GM12878 (cell line): Measurements from ENCODE around the gene TSPAN2. TPM values are rescaled to one million over a fixed set of nuclear protein-coding genes. Genes with fewer than 3 reads are reported as not detected.

Experiments used
- ATAC-seq: fragments of 200-7000 bp; cut with Tn5 transposase; 3 replicates; pipeline ENCODE4 v1.9.1; 2020; ENCODE audit warnings: mild to moderate bottlenecking, moderate library complexity
- BruUV-seq: library from RNA; stranded (reverse); fragments of 400-500 nt; replicated peaks from 2 replicates; lab custom pipeline; 2021; lab: Mats Ljungman, UMichigan
- CTCF ChIA-PET: fragments of 300-600 bp; sonication (Branson Sonifier 250); formaldehyde crosslinking; extraction: SDS; loops from one replicate; lab custom pipeline; 2021; ENCODE audit warnings: inconsistent platforms; lab: Yijun Ruan, JAX
- POLR2A ChIA-PET: fragments of 350-600 bp; formaldehyde crosslinking; extraction: SDS; loops from one replicate; lab custom pipeline; 2021; ENCODE audit warnings: inconsistent platforms; lab: Charles Lee
- RAD21 ChIA-PET: fragments of 300-600 bp; sonication (Branson Sonifier 250); formaldehyde crosslinking; loops from one replicate; lab custom pipeline; 2023; ENCODE audit warnings: antibody characterized with exemption; ENCODE audit not compliant: unreplicated experiment; lab: Charles Lee
- SMC1A ChIA-PET: fragments of 300-600 bp; sonication (Branson Sonifier 250); formaldehyde crosslinking; loops from one replicate; lab custom pipeline; 2023; ENCODE audit not compliant: unreplicated experiment, uncharacterized antibody; lab: Charles Lee
- DNase-seq: peaks from one replicate; pipeline ENCODE4 v3.0.0-alpha.2; 2011; ENCODE audit warnings: low read depth, low spot score
- FAIRE-seq: peaks from 3 replicates; lab custom pipeline; 2011; peaks lifted over from hg19 to GRCh38; lab: Jason Lieb, UNC
- H2AFZ ChIP-seq: 2 replicates; pipeline ENCODE4 v1.6.0; 2011; ENCODE audit warnings: low read depth, low read length, control low read depth; ENCODE audit not compliant: control insufficient read depth
- H3K27ac ChIP-seq: 2 replicates; pipeline ENCODE4 v1.5.1; 2011; ENCODE audit warnings: control low read depth; ENCODE audit not compliant: control insufficient read depth, insufficient read depth
- H3K27me3 ChIP-seq, 2 experiments: replicated peaks in 1 of 2; 2 replicates each; pipeline versions ENCODE4 v1.6.0 to v1.6.1; 2011; ENCODE audit warnings: low read length in 1 of 2; ENCODE audit not compliant: control insufficient read depth in 2 of 2, insufficient read depth in 2 of 2
- H3K36me3 ChIP-seq, 2 experiments: 2 replicates each; pipeline ENCODE4 v1.5.1; 2011; ENCODE audit warnings: low read length in 1 of 2; ENCODE audit not compliant: control insufficient read depth in 2 of 2, insufficient read depth in 2 of 2
- H3K4me1 ChIP-seq: 2 replicates; pipeline ENCODE4 v1.6.1; 2011; ENCODE audit warnings: mild to moderate bottlenecking, low read length, moderate library complexity, mixed read lengths; ENCODE audit not compliant: control insufficient read depth, insufficient read depth
- H3K4me2 ChIP-seq: 2 replicates; pipeline ENCODE4 v1.6.0; 2011; ENCODE audit warnings: control low read depth; ENCODE audit not compliant: control insufficient read depth, insufficient read depth
- H3K4me3 ChIP-seq: fragments of 200-600 bp; sonication (generic); 2 replicates; pipeline ENCODE4 v1.5.1; 2016
- H3K79me2 ChIP-seq: 2 replicates; pipeline ENCODE4 v1.6.0; 2011; ENCODE audit warnings: low read length; ENCODE audit not compliant: control insufficient read depth, insufficient read depth
- H3K9ac ChIP-seq: 2 replicates; pipeline ENCODE4 v1.8.0; 2011; ENCODE audit warnings: low read length, control low read depth, mixed read lengths; ENCODE audit not compliant: control insufficient read depth, insufficient read depth
- H3K9me3 ChIP-seq: replicated peaks from 3 replicates; pipeline ENCODE4 v1.5.1; 2011; ENCODE audit warnings: mild to moderate bottlenecking, low read length; ENCODE audit not compliant: control insufficient read depth, insufficient read depth
- H4K20me1 ChIP-seq: 2 replicates; pipeline ENCODE4 v1.6.0; 2011; ENCODE audit not compliant: control insufficient read depth, insufficient read depth
- ATF7 ChIP-seq: fragments of 450-650 bp; IDR thresholded peaks from 2 replicates; pipeline ENCODE4 v1.6.1; 2016; ENCODE audit warnings: low read depth, mild to moderate bottlenecking
- BCL11A ChIP-seq: IDR thresholded peaks from 2 replicates; pipeline ENCODE4 v1.6.1; 2011; ENCODE audit warnings: low read depth, low read length
- BCL3 ChIP-seq: IDR thresholded peaks from 2 replicates; pipeline ENCODE4 v1.6.1; 2011; ENCODE audit warnings: borderline replicate concordance, low read depth, mild to moderate bottlenecking, moderate library complexity, low read length; ENCODE audit not compliant: insufficient read depth, poor library complexity, severe bottlenecking
- CEBPZ ChIP-seq: fragments of 150-350 bp; IDR thresholded peaks from 2 replicates; pipeline ENCODE4 v1.6.1; 2016; ENCODE audit warnings: low read depth, low read length
- CHD1 ChIP-seq: IDR thresholded peaks from 2 replicates; pipeline ENCODE4 v1.6.1; 2012; ENCODE audit warnings: low read depth, low read length, improper control_type of control experiment
- DPF2 ChIP-seq: fragments of 450-650 bp; IDR thresholded peaks from 2 replicates; pipeline ENCODE4 v1.6.1; 2017; ENCODE audit warnings: mild to moderate bottlenecking
- EP300 ChIP-seq, 2 experiments: fragments of 150-350 bp in 1 of 2; IDR thresholded peaks; 2 replicates each; pipeline ENCODE4 v1.6.1; 2011 to 2012; ENCODE audit warnings: low read depth in 2 of 2, low read length in 2 of 2, borderline replicate concordance in 1 of 2, improper control_type of control experiment in 1 of 2, inconsistent platforms in 1 of 2; ENCODE audit not compliant: control insufficient read depth in 1 of 2
- IKZF1 ChIP-seq: fragments of 450-650 bp; conservative IDR thresholded peaks from 2 replicates; pipeline ENCODE4 v1.6.1; 2017; ENCODE audit warnings: antibody characterized with exemption, mild to moderate bottlenecking
- IKZF2 ChIP-seq, 2 experiments: fragments of 450-650 bp; IDR thresholded peaks; 2 replicates each; pipeline ENCODE4 v1.6.1; 2017; ENCODE audit warnings: mild to moderate bottlenecking in 2 of 2, moderate library complexity in 2 of 2
- KAT2A ChIP-seq: conservative IDR thresholded peaks from 2 replicates; pipeline ENCODE4 v1.6.1; 2011; ENCODE audit warnings: low read depth, low read length; ENCODE audit not compliant: control insufficient read depth
- LARP7 ChIP-seq: fragments of 450-650 bp; IDR thresholded peaks from 2 replicates; pipeline ENCODE4 v1.6.1; 2017; ENCODE audit warnings: mild to moderate bottlenecking
- MTA2 ChIP-seq: fragments of 450-650 bp; IDR thresholded peaks from 2 replicates; pipeline ENCODE4 v1.6.1; 2016; ENCODE audit warnings: low read depth, mild to moderate bottlenecking, moderate library complexity
- NBN ChIP-seq: fragments of 450-650 bp; IDR thresholded peaks from 2 replicates; pipeline ENCODE4 v1.6.1; 2016
- PML ChIP-seq: IDR thresholded peaks from 2 replicates; pipeline ENCODE4 v1.6.1; 2012; ENCODE audit warnings: low read length, inconsistent platforms
- SPI1 ChIP-seq: IDR thresholded peaks from 2 replicates; pipeline ENCODE4 v1.6.1; 2011; ENCODE audit warnings: low read depth, mild to moderate bottlenecking, low read length, moderate library complexity, borderline replicate concordance; ENCODE audit not compliant: insufficient read depth
- TARDBP ChIP-seq: IDR thresholded peaks from 2 replicates; pipeline ENCODE4 v1.6.1; 2016; ENCODE audit warnings: borderline replicate concordance
- TCF12 ChIP-seq: IDR thresholded peaks from 2 replicates; pipeline ENCODE4 v1.6.1; 2011; ENCODE audit warnings: low read depth, mild to moderate bottlenecking, low read length
- WGBS: methylation state at CpG from one replicate; pipeline ENCODE4 v1.1.6; 2016; ENCODE audit warnings: low lambda C conversion rate; ENCODE audit not compliant: insufficient replicate concordance, insufficient coverage; ENCODE audit errors: missing lambda C conversion rate; 5-methylcytosine and 5-hydroxymethylcytosine counted together
- in situ Hi-C: fragments of 300-500 bp; cut with MboI; formaldehyde crosslinking; loops from 9 replicates; pipeline ENCODE4 v1.14.3; 2018; ENCODE audit warnings: mixed read lengths
- intact Hi-C: fragments of 100-400 bp; cut with micrococcal nuclease; formaldehyde crosslinking; loops from one replicate; pipeline ENCODE4 v1.14.2; 2022; ENCODE audit not compliant: unreplicated experiment
- polyA plus RNA-seq, 11 experiments: library from polyadenylated mRNA; depleted of rRNA in 4 of 11; unstranded in 6 of 11; stranded (reverse) in 5 of 11; fragments of >200 nt; fragmentation: Nextera tagmentation in 4 of 11; fragmentation: Illumina TruSeq in 1 of 11; extraction: Ambion mirVana in 4 of 11; extraction: Trizol in 1 of 11; gene quantifications; 1 replicate in 1 of 11; 2 replicates in 10 of 11; pipeline versions ENCODE4 v1.2.1 to v1.2.3, GENCODE V29; 2011 to 2016; ENCODE audit warnings: inconsistent platforms in 2 of 11, missing spikeins in 2 of 11, low read depth in 1 of 11
- total RNA-seq, 4 experiments: library from RNA; depleted of rRNA in 3 of 4; stranded (reverse); fragments of >200 nt in 3 of 4; fragmentation: Illumina TruSeq in 1 of 4; extraction: Trizol in 1 of 4; gene quantifications; 2 replicates each; pipeline versions ENCODE4 v1.2.1 to v1.2.3, GENCODE V29; 2013 to 2021

The TSPAN2 gene
- total and polyA plus RNA-seq, 10 of the 15 experiments (the other 5 are each of a cell fraction or from before 2014, with no cell fraction given) = under 0.01 to 0.73 TPM; not detected in 8

DNA sequence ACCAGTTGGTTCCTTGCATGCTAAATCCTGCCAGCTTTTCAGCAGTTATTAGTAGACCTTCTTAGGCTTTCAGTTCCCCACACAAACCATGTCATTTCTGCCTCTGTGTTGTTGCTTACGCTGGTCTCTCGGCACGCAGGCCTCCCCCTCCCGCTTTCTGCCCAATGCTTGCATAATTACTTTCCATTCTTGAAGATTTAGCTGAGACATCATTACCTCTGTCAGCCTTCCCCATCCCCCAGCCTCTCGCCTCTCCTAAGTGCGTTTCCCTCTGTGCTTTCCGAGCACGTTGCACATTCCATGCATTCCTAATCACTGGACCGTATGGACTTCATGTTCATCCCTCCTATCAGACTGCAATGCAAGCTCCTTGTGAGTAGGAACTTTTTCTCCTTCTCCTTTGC, 32.9 kb downstream of the TSPAN2 start:
- ChIA-PET POLR2A (interaction anchor here (0.6 to 1.9 kb wide), 4 partner anchors 11 to 1050 kb away, joined by 4 to 10 read pairs (median 6); no protein-coding TSS in a partner anchor), RAD21 (interaction anchor here (0.9 to 3.9 kb wide), 8 partner anchors 9 to 76 kb away, joined by 3 to 27 read pairs (median 5); no protein-coding TSS in a partner anchor), SMC1A (interaction anchor here (1.0 to 7.3 kb wide), 13 partner anchors 8 to 76 kb away, joined by 3 to 65 read pairs (median 6); no protein-coding TSS in a partner anchor), CTCF (interaction anchor here (1.2 to 9.3 kb wide), 7 partner anchors 11 to 70 kb away, joined by 3 to 138 read pairs (median 12); no protein-coding TSS in a partner anchor)
- Histone ChIP-seq H3K27me3 (no peaks in the 10 kb centered on the region; a peak in 1 of 4 replicates), H3K79me2 (no peaks in the 10 kb centered on the region), H3K4me1 (no peaks in the 10 kb centered on the region), H3K9me3 (no peaks in the 10 kb centered on the region), H3K27ac (no peak overlapping the region), H3K4me2 (no peak overlapping the region), H3K4me3 (no peak overlapping the region), H3K36me3 (no peaks in the 10 kb centered on the region), H3K9ac (no peak overlapping the region), H4K20me1 (no peaks in the 10 kb centered on the region), H2AFZ (no peak overlapping the region)
- TF ChIP-seq ATF7 (0 out of 2 replicates have a peak, but pooled peaks have one; percentile 33), EP300 (IDR thresholded peaks at IDR 0.05; ENCODE audit: borderline replicate concordance in 1 of 2, control insufficient read depth in 1 of 2, low read depth in 2 of 2, low read length in 2 of 2) (peak; percentile 29 to 72; a peak in 2 of 4 replicates), TARDBP (no peak), TCF12 (0 out of 2 replicates have a peak, but pooled peaks have one; percentile 8), CEBPZ (no peak), KAT2A (no peak), NBN (peak; percentile 33; the same call in 1 of the 2 replicates), SPI1 (peak; percentile 49; the same call in 1 of the 2 replicates), CHD1 (no peak), PML (no peak), IKZF2 (IDR thresholded peaks at IDR 0.05) (peak; percentile 20 to 44; a peak in 2 of 4 replicates), DPF2 (peak; percentile 76), MTA2 (peak; percentile 74; the same call in 1 of the 2 replicates), LARP7 (no peak), BCL11A (peak; percentile 77; the same call in 1 of the 2 replicates), IKZF1 (peak; percentile 65), BCL3 (no peak)
- WGBS = 77% methylated on average over 9 of the region's 9 CpGs
- BruUV-seq = no TSS peak
- intact Hi-C loops = no loop called here
- DNase-seq (no peak), ATAC-seq (peak; percentile 85), FAIRE-seq (no peak)
- in situ Hi-C loops = loop anchor here (10.0 kb wide), 1 partner anchor 712 kb away; no protein-coding TSS in a partner anchor
